Liver (tissue), 9 donors: ENCODE data around the gene TBL1X. TPM values are rescaled to one million over a fixed set of nuclear protein-coding genes. Genes with fewer than 3 reads are reported as not detected.

ENCODE experiments used
- DNase-seq: peaks from one replicate; pipeline ENCODE4 v3.0.0-alpha.2; 2017; ENCODE audit warnings: low spot score
- H3K27ac ChIP-seq, 2 donors: one replicate each; pipeline ENCODE4 v1.7.0; 2013; ENCODE audit warnings: inconsistent platforms in 2 of 2, low read length in 2 of 2, control low read depth in 1 of 2, low read depth in 1 of 2, mild to moderate bottlenecking in 1 of 2
- H3K27me3 ChIP-seq, 4 donors: one replicate each; pipeline versions ENCODE4 v1.6.1 to v1.7.0; 2013; ENCODE audit warnings: low read length in 3 of 4, inconsistent platforms in 1 of 4, mild to moderate bottlenecking in 1 of 4, moderate library complexity in 1 of 4; ENCODE audit not compliant: control insufficient read depth in 4 of 4, insufficient read depth in 4 of 4
- H3K36me3 ChIP-seq, 4 donors: one replicate each; pipeline versions ENCODE4 v1.6.1 to v1.7.0; 2013; ENCODE audit warnings: low read length in 3 of 4, mild to moderate bottlenecking in 3 of 4, low read depth in 1 of 4, moderate library complexity in 1 of 4; ENCODE audit not compliant: control insufficient read depth in 4 of 4, insufficient read depth in 3 of 4
- H3K4me1 ChIP-seq, 4 donors: one replicate each; pipeline versions ENCODE4 v1.6.1 to v1.7.0; 2013; ENCODE audit warnings: low read length in 3 of 4, mild to moderate bottlenecking in 3 of 4, moderate library complexity in 1 of 4; ENCODE audit not compliant: control insufficient read depth in 4 of 4, insufficient read depth in 4 of 4
- H3K4me3 ChIP-seq, 3 donors: one replicate each; pipeline versions ENCODE4 v1.6.1 to v1.7.0; 2013; ENCODE audit warnings: low read length in 3 of 3, control low read depth in 1 of 3, low read depth in 1 of 3, mild to moderate bottlenecking in 1 of 3
- H3K9ac ChIP-seq, 2 donors: one replicate each; pipeline ENCODE4 v1.7.0; 2013; ENCODE audit warnings: low read length in 2 of 2, mild to moderate bottlenecking in 2 of 2, moderate library complexity in 2 of 2, control low read depth in 1 of 2, low read depth in 1 of 2
- H3K9me3 ChIP-seq, 4 donors: one replicate each; pipeline versions ENCODE4 v1.6.1 to v1.7.0; 2013; ENCODE audit warnings: low read length in 3 of 4; ENCODE audit not compliant: control insufficient read depth in 4 of 4
- CTCF ChIP-seq: fragments of 150-350 bp; IDR thresholded peaks from 2 replicates; pipeline ENCODE4 v1.5.1; 2017; ENCODE audit warnings: improper control_type of control experiment, low read depth, low read length; ENCODE audit not compliant: missing input control
- EGR1 ChIP-seq, 2 donors: IDR thresholded peaks; 2 replicates each; pipeline ENCODE4 v1.6.1; 2016 to 2018; ENCODE audit warnings: antibody characterized with exemption in 2 of 2, low read depth in 2 of 2
- FOXA1 ChIP-seq: IDR thresholded peaks from 2 replicates; pipeline ENCODE4 v1.6.1; 2016; ENCODE audit warnings: antibody characterized with exemption
- FOXA2 ChIP-seq: IDR thresholded peaks from 2 replicates; pipeline ENCODE4 v1.6.1; 2016; ENCODE audit warnings: antibody characterized with exemption
- GABPA ChIP-seq, 2 donors: IDR thresholded peaks in 1 of 2; conservative IDR thresholded peaks in 1 of 2; 2 replicates each; pipeline ENCODE4 v1.6.1; 2016; ENCODE audit warnings: antibody characterized with exemption in 2 of 2, mild to moderate bottlenecking in 1 of 2, moderate library complexity in 1 of 2
- HNF4A ChIP-seq, 2 donors: conservative IDR thresholded peaks; 2 replicates each; pipeline ENCODE4 v1.6.1; 2016; ENCODE audit warnings: antibody characterized with exemption in 2 of 2, mild to moderate bottlenecking in 2 of 2
- HNF4G ChIP-seq: IDR thresholded peaks from 2 replicates; pipeline ENCODE4 v1.6.1; 2016; ENCODE audit warnings: antibody characterized with exemption
- JUND ChIP-seq, 2 donors: IDR thresholded peaks; 2 replicates each; pipeline ENCODE4 v1.6.1; 2016; ENCODE audit warnings: antibody characterized with exemption in 2 of 2
- MAX ChIP-seq: IDR thresholded peaks from 2 replicates; pipeline ENCODE4 v1.6.1; 2016; ENCODE audit warnings: antibody characterized with exemption
- NR2F2 ChIP-seq: IDR thresholded peaks from 2 replicates; pipeline ENCODE4 v1.6.1; 2016; ENCODE audit warnings: antibody characterized with exemption
- RAD21 ChIP-seq, 2 donors: IDR thresholded peaks; 2 replicates each; pipeline ENCODE4 v1.6.1; 2016; ENCODE audit warnings: antibody characterized with exemption in 2 of 2, mild to moderate bottlenecking in 2 of 2
- RXRA ChIP-seq, 2 donors: IDR thresholded peaks; 2 replicates each; pipeline ENCODE4 v1.6.1; 2017 to 2018; ENCODE audit warnings: antibody characterized with exemption in 2 of 2, mild to moderate bottlenecking in 1 of 2
- SP1 ChIP-seq: IDR thresholded peaks from 2 replicates; pipeline ENCODE4 v1.6.1; 2018; ENCODE audit warnings: antibody characterized with exemption, mild to moderate bottlenecking
- TAF1 ChIP-seq: conservative IDR thresholded peaks from 2 replicates; pipeline ENCODE4 v1.6.1; 2016; ENCODE audit warnings: antibody characterized with exemption, mild to moderate bottlenecking
- YY1 ChIP-seq: IDR thresholded peaks from 2 replicates; pipeline ENCODE4 v1.6.1; 2016; ENCODE audit warnings: antibody characterized with exemption, mild to moderate bottlenecking
- WGBS: extraction: QIAGEN DNeasy Blood & Tissue Kit; methylation state at CpG from one replicate; pipeline ENCODE4 v1.1.7; 2013; 5-methylcytosine and 5-hydroxymethylcytosine counted together
- polyA plus RNA-seq, 2 donors: library from polyadenylated mRNA; stranded (reverse) in 1 of 2; unstranded in 1 of 2; fragments of 200-250 nt in 1 of 2; fragments of >200 nt in 1 of 2; fragmentation: Nextera tagmentation in 1 of 2; extraction: Ambion mirVana in 1 of 2; gene quantifications; one replicate each; pipeline versions ENCODE4 v1.2.1 to v1.2.3, GENCODE V29; 2013 to 2015
- total RNA-seq, 2 donors: library from RNA; depleted of rRNA; stranded (reverse); fragments of >200 nt; gene quantifications; one replicate each; pipeline ENCODE4 v1.2.3, GENCODE V29; 2014
- TF ChIP-seq, protein P1 (sequence below): IDR thresholded peaks from 2 replicates; pipeline ENCODE4 v1.6.1; 2016; ENCODE audit warnings: antibody characterized with exemption
- TF ChIP-seq, protein P2 (sequence below): IDR thresholded peaks from 2 replicates; pipeline ENCODE4 v1.6.1; 2016; ENCODE audit warnings: antibody characterized with exemption
- TF ChIP-seq, protein P3 (sequence below): IDR thresholded peaks from 2 replicates; pipeline ENCODE4 v1.6.1; 2016; ENCODE audit warnings: antibody characterized with exemption, mild to moderate bottlenecking
- donor health status: healthy.
- donor health status: healthy.
- donor health status: healthy.
- donor health status: healthy.
- donor health status: healthy.

TBL1X gene
- total and polyA plus RNA-seq, 4 donors: 11.2 to 15.1 (median 11.8) TPM

GRCh38 chrX:9466124-9466495 is 1.3 kb downstream of the TBL1X start:
- Histone ChIP-seq H3K36me3 (no peaks in the 10 kb centered on the region), H3K4me3 (peak overlapping the region; percentile 63 to 84 (median 68)), H3K27me3 (no peaks in the 10 kb centered on the region), H3K27ac (peak overlapping the region; percentile 37 to 76), H3K9me3 (no peaks in the 10 kb centered on the region), H3K4me1 (peaks cover 2 to 42% (median 36%) of the 10 kb centered on the region in 4 donors), H3K9ac (peak overlapping the region; percentile 25 to 31)
- TF ChIP-seq HNF4A (conservative IDR thresholded peaks at IDR 0.05): no peak
- no peak for TF ChIP-seq RXRA (IDR thresholded peaks at IDR 0.05)
- TF ChIP-seq FOXA1: no peak
- TF ChIP-seq SP1: no peak
- no peak for TF ChIP-seq FOXA2
- TF ChIP-seq YY1: no peak
- no peak for TF ChIP-seq MAX
- no peak for TF ChIP-seq JUND (IDR thresholded peaks at IDR 0.05)
- TF ChIP-seq, protein P1, sequence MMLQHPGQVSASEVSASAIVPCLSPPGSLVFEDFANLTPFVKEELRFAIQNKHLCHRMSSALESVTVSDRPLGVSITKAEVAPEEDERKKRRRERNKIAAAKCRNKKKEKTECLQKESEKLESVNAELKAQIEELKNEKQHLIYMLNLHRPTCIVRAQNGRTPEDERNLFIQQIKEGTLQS: no peak
- no peak for TF ChIP-seq TAF1
- no peak for TF ChIP-seq GABPA (IDR thresholded peaks at IDR 0.05 in 1 of 2, conservative IDR thresholded peaks at IDR 0.05 in 1 of 2)
- TF ChIP-seq NR2F2: no peak
- whole genome bisulfite sequencing: 2% methylated on average over 31 of the region's 31 CpGs
- DNase-seq: peak; percentile 35

DNA sequence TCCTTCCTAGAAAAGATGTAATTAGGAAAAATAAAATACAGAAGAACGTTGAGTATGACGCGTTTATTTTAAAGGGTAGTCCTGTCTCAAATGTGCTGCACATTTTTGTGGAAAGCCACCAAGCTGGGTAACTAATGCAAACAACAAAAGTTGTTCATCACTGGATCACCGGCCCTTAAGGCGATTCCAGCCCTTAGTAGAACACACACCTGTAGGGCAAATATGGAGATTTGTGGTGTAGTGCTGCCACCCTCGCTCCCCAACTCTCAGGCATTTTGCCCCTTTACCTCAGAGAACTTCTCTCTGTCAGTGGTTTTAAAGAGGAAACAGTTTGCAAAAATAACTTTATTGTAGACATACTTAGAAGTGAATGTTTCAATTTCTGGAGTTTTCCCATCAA is 1.9 kb downstream of the TBL1X start:
- no peak for TF ChIP-seq FOXA1
- TF ChIP-seq EGR1 (IDR thresholded peaks at IDR 0.05; ENCODE audit: low read depth in 2 of 2): no peak
- no peak for TF ChIP-seq HNF4A (conservative IDR thresholded peaks at IDR 0.05)
- no peak for TF ChIP-seq SP1
- no peak for TF ChIP-seq CTCF
- TF ChIP-seq, protein P2, sequence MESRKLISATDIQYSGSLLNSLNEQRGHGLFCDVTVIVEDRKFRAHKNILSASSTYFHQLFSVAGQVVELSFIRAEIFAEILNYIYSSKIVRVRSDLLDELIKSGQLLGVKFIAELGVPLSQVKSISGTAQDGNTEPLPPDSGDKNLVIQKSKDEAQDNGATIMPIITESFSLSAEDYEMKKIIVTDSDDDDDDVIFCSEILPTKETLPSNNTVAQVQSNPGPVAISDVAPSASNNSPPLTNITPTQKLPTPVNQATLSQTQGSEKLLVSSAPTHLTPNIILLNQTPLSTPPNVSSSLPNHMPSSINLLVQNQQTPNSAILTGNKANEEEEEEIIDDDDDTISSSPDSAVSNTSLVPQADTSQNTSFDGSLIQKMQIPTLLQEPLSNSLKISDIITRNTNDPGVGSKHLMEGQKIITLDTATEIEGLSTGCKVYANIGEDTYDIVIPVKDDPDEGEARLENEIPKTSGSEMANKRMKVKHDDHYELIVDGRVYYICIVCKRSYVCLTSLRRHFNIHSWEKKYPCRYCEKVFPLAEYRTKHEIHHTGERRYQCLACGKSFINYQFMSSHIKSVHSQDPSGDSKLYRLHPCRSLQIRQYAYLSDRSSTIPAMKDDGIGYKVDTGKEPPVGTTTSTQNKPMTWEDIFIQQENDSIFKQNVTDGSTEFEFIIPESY: no peak
- TF ChIP-seq HNF4G: no peak
- TF ChIP-seq GABPA (IDR thresholded peaks at IDR 0.05 in 1 of 2, conservative IDR thresholded peaks at IDR 0.05 in 1 of 2): no peak
- no peak for TF ChIP-seq RXRA (IDR thresholded peaks at IDR 0.05)
- no peak for TF ChIP-seq RAD21 (IDR thresholded peaks at IDR 0.05)
- TF ChIP-seq, protein P3, sequence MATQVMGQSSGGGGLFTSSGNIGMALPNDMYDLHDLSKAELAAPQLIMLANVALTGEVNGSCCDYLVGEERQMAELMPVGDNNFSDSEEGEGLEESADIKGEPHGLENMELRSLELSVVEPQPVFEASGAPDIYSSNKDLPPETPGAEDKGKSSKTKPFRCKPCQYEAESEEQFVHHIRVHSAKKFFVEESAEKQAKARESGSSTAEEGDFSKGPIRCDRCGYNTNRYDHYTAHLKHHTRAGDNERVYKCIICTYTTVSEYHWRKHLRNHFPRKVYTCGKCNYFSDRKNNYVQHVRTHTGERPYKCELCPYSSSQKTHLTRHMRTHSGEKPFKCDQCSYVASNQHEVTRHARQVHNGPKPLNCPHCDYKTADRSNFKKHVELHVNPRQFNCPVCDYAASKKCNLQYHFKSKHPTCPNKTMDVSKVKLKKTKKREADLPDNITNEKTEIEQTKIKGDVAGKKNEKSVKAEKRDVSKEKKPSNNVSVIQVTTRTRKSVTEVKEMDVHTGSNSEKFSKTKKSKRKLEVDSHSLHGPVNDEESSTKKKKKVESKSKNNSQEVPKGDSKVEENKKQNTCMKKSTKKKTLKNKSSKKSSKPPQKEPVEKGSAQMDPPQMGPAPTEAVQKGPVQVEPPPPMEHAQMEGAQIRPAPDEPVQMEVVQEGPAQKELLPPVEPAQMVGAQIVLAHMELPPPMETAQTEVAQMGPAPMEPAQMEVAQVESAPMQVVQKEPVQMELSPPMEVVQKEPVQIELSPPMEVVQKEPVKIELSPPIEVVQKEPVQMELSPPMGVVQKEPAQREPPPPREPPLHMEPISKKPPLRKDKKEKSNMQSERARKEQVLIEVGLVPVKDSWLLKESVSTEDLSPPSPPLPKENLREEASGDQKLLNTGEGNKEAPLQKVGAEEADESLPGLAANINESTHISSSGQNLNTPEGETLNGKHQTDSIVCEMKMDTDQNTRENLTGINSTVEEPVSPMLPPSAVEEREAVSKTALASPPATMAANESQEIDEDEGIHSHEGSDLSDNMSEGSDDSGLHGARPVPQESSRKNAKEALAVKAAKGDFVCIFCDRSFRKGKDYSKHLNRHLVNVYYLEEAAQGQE: no peak
- TF ChIP-seq MAX: no peak
- peak overlapping the region in 2 of 3 donors; percentile 68 to 84 for H3K4me3 ChIP-seq
- no peaks in the 10 kb centered on the region for H3K36me3 ChIP-seq
- H3K27me3 ChIP-seq: no peaks in the 10 kb centered on the region
- 35% methylated on average over 6 of the region's 6 CpGs for WGBS
- DNase-seq: no peak
- peak overlapping the region in 1 of 2 donors; percentile 37 for H3K27ac ChIP-seq
- H3K9me3 ChIP-seq: no peaks in the 10 kb centered on the region
- peak overlapping the region; percentile 25 to 54 for H3K9ac ChIP-seq
- peaks cover 2 to 40% (median 35%) of the 10 kb centered on the region in 4 donors for H3K4me1 ChIP-seq
